ENCODE results near the gene PPIP5K1.

PPIP5K1 gene

GRCh38 chr15:43488790-43489189 is 101.2 kb downstream of the PPIP5K1 start:
- no peak for DNase-seq (ENCODE audit: low read depth)

DNA sequence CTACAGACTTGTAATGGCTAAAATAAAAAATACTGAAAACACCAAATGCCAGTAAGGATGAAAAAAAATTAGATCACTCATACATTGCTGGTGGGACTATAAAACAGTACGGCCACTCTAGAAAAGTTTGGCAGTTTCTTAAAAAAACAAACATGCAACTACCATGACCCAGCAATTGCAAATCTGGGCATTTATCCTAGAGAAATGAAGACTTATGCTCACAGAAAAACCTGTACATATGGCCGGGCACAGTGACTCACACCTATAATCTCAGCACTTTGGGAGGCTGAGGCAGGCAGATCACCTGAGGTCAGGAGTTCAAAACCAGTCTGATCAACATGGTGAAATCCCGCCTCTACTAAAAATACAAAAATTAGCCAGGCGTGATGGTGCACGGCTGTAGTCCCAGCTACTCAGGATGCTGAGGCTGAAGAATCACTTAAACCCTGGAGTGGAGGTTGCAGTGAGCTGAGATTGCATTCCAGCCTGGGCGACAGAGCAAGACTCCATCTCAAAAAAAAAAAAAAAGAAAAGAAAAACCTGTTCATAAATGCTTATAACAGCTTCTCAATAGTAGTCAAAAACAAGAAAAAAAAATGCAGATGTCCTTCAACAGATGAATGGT is 102.6 kb downstream of the PPIP5K1 start:
- no peak for DNase-seq (ENCODE audit: low read depth)

DNA sequence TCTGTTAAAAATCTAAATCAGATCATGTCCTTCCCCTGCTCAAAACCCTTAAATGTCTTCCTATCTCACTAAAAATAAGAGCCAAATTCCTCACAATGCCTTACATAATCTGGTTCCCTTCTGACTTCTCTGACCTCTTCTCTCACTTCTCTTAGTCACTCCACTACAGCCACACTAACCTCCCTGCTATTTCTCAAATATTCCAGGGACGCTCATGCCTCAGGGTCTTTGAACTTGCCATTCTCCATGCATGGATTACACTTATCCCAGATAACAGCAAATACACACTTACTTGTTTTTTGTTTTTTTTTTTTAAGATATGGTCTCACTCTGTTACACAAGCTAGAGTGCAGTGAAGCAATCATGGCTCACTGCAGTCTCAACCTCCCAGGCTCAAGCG is 105.6 kb downstream of the PPIP5K1 start:
- DNase-seq (ENCODE audit: low read depth) = no peak

All from activated T-cell treated with anti-CD3 and anti-CD28 coated beads for 1 hour (primary cell).